Sigmoid colon (tissue), 3 donors: ENCODE data around the gene RAVER2.

Experiments used
- POLR2A ChIP-seq, 2 donors: fragments of 450-650 bp; IDR thresholded peaks; one replicate each; pipeline ENCODE4 v1.6.1; 2016; ENCODE audit warnings: antibody characterized with exemption in 2 of 2, mild to moderate bottlenecking in 2 of 2, moderate library complexity in 2 of 2
- TF ChIP-seq, protein P1 (sequence below), 4 experiments: fragments of 450-650 bp in 3 of 4; fragments of 200-600 bp in 1 of 4; IDR thresholded peaks; one replicate each; pipeline ENCODE4 v1.5.1; 2016 to 2019; ENCODE audit warnings: antibody characterized with exemption in 4 of 4, mild to moderate bottlenecking in 3 of 4, moderate library complexity in 2 of 4

DNA sequence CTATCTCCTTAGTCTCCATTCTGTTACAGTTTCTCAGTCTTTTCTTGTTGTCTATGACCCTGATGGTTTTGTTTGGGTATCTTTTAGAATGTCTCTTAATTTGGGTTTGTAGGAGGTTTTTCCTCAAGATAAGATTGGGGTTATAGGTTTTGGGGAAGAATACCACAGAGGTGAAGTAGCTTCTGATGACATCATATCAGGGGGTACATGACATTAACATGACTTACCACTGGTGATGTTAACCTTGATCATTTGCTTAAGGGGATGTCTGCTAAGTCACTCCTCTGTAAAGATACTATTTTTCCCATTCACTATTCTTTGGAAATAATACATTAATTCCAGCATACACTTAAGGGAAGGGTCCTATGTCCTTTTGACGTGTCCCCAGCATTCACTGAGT is 11.9 kb downstream of the RAVER2 start:
- TF ChIP-seq POLR2A (IDR thresholded peaks at IDR 0.05), result no peak
- TF ChIP-seq, protein P1, sequence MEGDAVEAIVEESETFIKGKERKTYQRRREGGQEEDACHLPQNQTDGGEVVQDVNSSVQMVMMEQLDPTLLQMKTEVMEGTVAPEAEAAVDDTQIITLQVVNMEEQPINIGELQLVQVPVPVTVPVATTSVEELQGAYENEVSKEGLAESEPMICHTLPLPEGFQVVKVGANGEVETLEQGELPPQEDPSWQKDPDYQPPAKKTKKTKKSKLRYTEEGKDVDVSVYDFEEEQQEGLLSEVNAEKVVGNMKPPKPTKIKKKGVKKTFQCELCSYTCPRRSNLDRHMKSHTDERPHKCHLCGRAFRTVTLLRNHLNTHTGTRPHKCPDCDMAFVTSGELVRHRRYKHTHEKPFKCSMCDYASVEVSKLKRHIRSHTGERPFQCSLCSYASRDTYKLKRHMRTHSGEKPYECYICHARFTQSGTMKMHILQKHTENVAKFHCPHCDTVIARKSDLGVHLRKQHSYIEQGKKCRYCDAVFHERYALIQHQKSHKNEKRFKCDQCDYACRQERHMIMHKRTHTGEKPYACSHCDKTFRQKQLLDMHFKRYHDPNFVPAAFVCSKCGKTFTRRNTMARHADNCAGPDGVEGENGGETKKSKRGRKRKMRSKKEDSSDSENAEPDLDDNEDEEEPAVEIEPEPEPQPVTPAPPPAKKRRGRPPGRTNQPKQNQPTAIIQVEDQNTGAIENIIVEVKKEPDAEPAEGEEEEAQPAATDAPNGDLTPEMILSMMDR (IDR thresholded peaks at IDR 0.05), result no peak
